Adrenal gland (tissue), 5 donors: Measurements from ENCODE around the gene SP100.
"Not testable (repeated sequence)": the region's sequence is repeated elsewhere in the genome, so short reads cannot be mapped to it uniquely, and the experiment has no call there.

Experiments
- CTCF ChIP-seq, 6 experiments: fragments of 450-650 bp in 4 of 6; fragments of 200-600 bp in 2 of 6; sonication (generic) in 1 of 6; IDR thresholded peaks; 1 replicate in 5 of 6; 2 replicates in 1 of 6; pipeline versions ENCODE4 v1.5.1 to v1.8.0; 2016 to 2021; ENCODE audit warnings: antibody characterized with exemption in 6 of 6, mild to moderate bottlenecking in 2 of 6, moderate library complexity in 1 of 6
- POLR2A ChIP-seq, 2 donors: fragments of 450-650 bp; IDR thresholded peaks; one replicate each; pipeline ENCODE4 v1.6.1; 2017; ENCODE audit warnings: antibody characterized with exemption in 2 of 2, mild to moderate bottlenecking in 2 of 2, moderate library complexity in 1 of 2
- donor health status: DM: no; HTN: no; CAD: no.

- TF ChIP-seq CTCF, POLR2A (IDR thresholded peaks at IDR 0.05): not testable (repeated sequence)
These were observed 15.0 kb upstream of the SP100 start for GRCh38 chr2:230401026-230401425.
